Activated T-helper 17 cell treated with anti-CD3 and anti-CD28 coated beads, Interleukin-2, amount 50 U/mL, for 72 hours (primary cell): Measurements from ENCODE around the gene ARL2. TPM values are rescaled to one million over a fixed set of nuclear protein-coding genes. Genes with fewer than 3 reads are reported as not detected.
A peak's percentile ranks its signal among the peaks of the same experiment; 100 is the strongest.
"Not testable (repeated sequence)": the region's sequence is repeated elsewhere in the genome, so short reads cannot be mapped to it uniquely, and the experiment has no call there.

ENCODE experiments used
- ATAC-seq: fragments of 150-1000 bp; cut with Tn5 transposase; replicated peaks from 2 replicates; pipeline ENCODE4 v1.10.0; 2021; ENCODE audit warnings: mild to moderate bottlenecking, moderate library complexity
- H3K27ac Mint-ChIP-seq: one replicate; pipeline ENCODE4 v1.8.0; 2022; ENCODE audit warnings: mixed read lengths
- H3K27me3 Mint-ChIP-seq: one replicate; pipeline ENCODE4 v1.8.0; 2022; ENCODE audit warnings: mixed read lengths
- H3K36me3 Mint-ChIP-seq: one replicate; pipeline ENCODE4 v1.8.0; 2022; ENCODE audit warnings: low read depth, mild to moderate bottlenecking, mixed read lengths
- H3K4me1 Mint-ChIP-seq: one replicate; pipeline ENCODE4 v1.8.0; 2022; ENCODE audit warnings: mixed read lengths
- H3K4me3 Mint-ChIP-seq: one replicate; pipeline ENCODE4 v1.8.0; 2022; ENCODE audit warnings: mild to moderate bottlenecking, mixed read lengths
- H3K9me3 Mint-ChIP-seq: one replicate; pipeline ENCODE4 v1.8.0; 2022; ENCODE audit warnings: mixed read lengths
- total RNA-seq, 2 donors: library from RNA; stranded (reverse); gene quantifications; one replicate each; pipeline ENCODE4 v1.2.3, GENCODE V29; 2022

Gene ARL2
- total RNA-seq, 2 donors from 2014 or later = 60.4 to 90.5 TPM

- no peak overlapping the region for H3K27ac Mint-ChIP-seq
- H3K9me3 Mint-ChIP-seq = no peaks in the 10 kb centered on the region
- no peak for ATAC-seq
- H3K36me3 Mint-ChIP-seq = peaks cover 18% of the 10 kb centered on the region
- peaks cover 9% of the 10 kb centered on the region for H3K4me1 Mint-ChIP-seq
- no peaks in the 10 kb centered on the region for H3K27me3 Mint-ChIP-seq
- H3K4me3 Mint-ChIP-seq = no peak overlapping the region
Observed at GRCh38 chr11:65021003-65021402, 7.0 kb downstream of the ARL2 start.

GRCh38 chr11:65021509-65021908 is 7.5 kb downstream of the ARL2 start:
- Mint-ChIP-seq H3K36me3 (peaks cover 17% of the 10 kb centered on the region), H3K4me3 (no peak overlapping the region)

GRCh38 chr11:65023502-65023901 is 9.5 kb downstream of the ARL2 start:
- not testable (repeated sequence) for H3K9me3 Mint-ChIP-seq, ATAC-seq, H3K27me3 Mint-ChIP-seq

More at GRCh38 chr11:65021509-65021908, 7.5 kb downstream of the ARL2 start:
- Mint-ChIP-seq H3K27me3 (no peaks in the 10 kb centered on the region), H3K27ac (no peak overlapping the region), H3K4me1 (peaks cover 5% of the 10 kb centered on the region), H3K9me3 (no peaks in the 10 kb centered on the region)
- ATAC-seq = no peak

GRCh38 chr11:65026810-65027209 is 12.8 kb downstream of the ARL2 start:
- Mint-ChIP-seq H3K36me3 (no peaks in the 10 kb centered on the region), H3K9me3 (no peaks in the 10 kb centered on the region), H3K4me1 (peaks cover 11% of the 10 kb centered on the region), H3K27ac (peak overlapping the region; percentile 92), H3K4me3 (peak overlapping the region; percentile 92), H3K27me3 (no peaks in the 10 kb centered on the region)
- ATAC-seq = peak; percentile 53

More at GRCh38 chr11:65023502-65023901, 9.5 kb downstream of the ARL2 start:
- H3K4me1 Mint-ChIP-seq = peaks cover 11% of the 10 kb centered on the region
- peaks cover 12% of the 10 kb centered on the region for H3K36me3 Mint-ChIP-seq
- H3K4me3 Mint-ChIP-seq, H3K27ac Mint-ChIP-seq: not testable (repeated sequence)

- H3K27me3 Mint-ChIP-seq = no peaks in the 10 kb centered on the region
- peak; percentile 95 for ATAC-seq
- no peaks in the 10 kb centered on the region for H3K36me3 Mint-ChIP-seq
- peak within 1 kb of the TSS; percentile 92 for H3K27ac Mint-ChIP-seq
- H3K9me3 Mint-ChIP-seq = no peaks in the 10 kb centered on the region
- peaks cover 11% of the 10 kb centered on the region for H3K4me1 Mint-ChIP-seq
- H3K4me3 Mint-ChIP-seq = peak within 1 kb of the TSS; percentile 92
Observed at GRCh38 chr11:65027213-65028067, 13.5 kb downstream of the ARL2 start, which contains the start of gene SNX15. TSS of gene SNX15 (plus strand) at chr11:65027439. CDS start at chr11:65027538, 99 bp downstream.

GRCh38 chr11:65032216-65032615 is 18.3 kb downstream of the ARL2 start:
- Mint-ChIP-seq H3K27ac (no peak overlapping the region), H3K36me3 (peaks cover 8% of the 10 kb centered on the region), H3K27me3 (no peaks in the 10 kb centered on the region), H3K4me1 (peaks cover 6% of the 10 kb centered on the region), H3K9me3 (no peaks in the 10 kb centered on the region), H3K4me3 (no peak overlapping the region)
- ATAC-seq = no peak

- H3K36me3 Mint-ChIP-seq = peaks cover 19% of the 10 kb centered on the region
- no peaks in the 10 kb centered on the region for H3K4me1 Mint-ChIP-seq
- no peak overlapping the region for H3K4me3 Mint-ChIP-seq
Observed at GRCh38 chr11:65034423-65034822, 20.5 kb downstream of the ARL2 start.

GRCh38 chr11:65035579-65035978 is 21.6 kb downstream of the ARL2 start:
- ATAC-seq = no peak

More at GRCh38 chr11:65034423-65034822, 20.5 kb downstream of the ARL2 start:
- H3K9me3 Mint-ChIP-seq = no peaks in the 10 kb centered on the region
- no peak for ATAC-seq
- H3K27ac Mint-ChIP-seq = no peak overlapping the region
- no peaks in the 10 kb centered on the region for H3K27me3 Mint-ChIP-seq

GRCh38 chr11:65036931-65037330 is 23.0 kb downstream of the ARL2 start:
- no peaks in the 10 kb centered on the region for H3K9me3 Mint-ChIP-seq
- no peak for ATAC-seq
- no peaks in the 10 kb centered on the region for H3K4me1 Mint-ChIP-seq
- H3K36me3 Mint-ChIP-seq = peaks cover 19% of the 10 kb centered on the region
- H3K27me3 Mint-ChIP-seq = no peaks in the 10 kb centered on the region
- no peak overlapping the region for H3K27ac Mint-ChIP-seq
- H3K4me3 Mint-ChIP-seq = no peak overlapping the region

More at GRCh38 chr11:65035579-65035978, 21.6 kb downstream of the ARL2 start:
- no peaks in the 10 kb centered on the region for H3K9me3 Mint-ChIP-seq
- H3K27ac Mint-ChIP-seq = no peak overlapping the region
- peaks cover 19% of the 10 kb centered on the region for H3K36me3 Mint-ChIP-seq
- no peak overlapping the region for H3K4me3 Mint-ChIP-seq
- H3K27me3 Mint-ChIP-seq = no peaks in the 10 kb centered on the region
- H3K4me1 Mint-ChIP-seq = no peaks in the 10 kb centered on the region

GRCh38 chr11:65040520-65040846 is 26.5 kb downstream of the ARL2 start:
- H3K4me1 Mint-ChIP-seq = peaks cover 6% of the 10 kb centered on the region
- peaks cover 23% of the 10 kb centered on the region for H3K36me3 Mint-ChIP-seq
- no peaks in the 10 kb centered on the region for H3K27me3 Mint-ChIP-seq
- no peak for ATAC-seq
- no peaks in the 10 kb centered on the region for H3K9me3 Mint-ChIP-seq
- H3K4me3 Mint-ChIP-seq = peak overlapping the region; percentile 89
- peak overlapping the region; percentile 93 for H3K27ac Mint-ChIP-seq

- Mint-ChIP-seq H3K27me3 (no peaks in the 10 kb centered on the region), H3K9me3 (no peaks in the 10 kb centered on the region), H3K36me3 (peaks cover 23% of the 10 kb centered on the region), H3K27ac (peak within 1 kb of the TSS; percentile 93), H3K4me3 (peak within 1 kb of the TSS; percentile 89), H3K4me1 (peaks cover 6% of the 10 kb centered on the region)
- peak; percentile 94 for ATAC-seq
Observed at GRCh38 chr11:65040847-65041622, 27.1 kb downstream of the ARL2 start, which contains the start of gene SAC3D1. TSS of gene SAC3D1 (plus strand) at chr11:65041210. CDS start at chr11:65041293, 83 bp downstream.

GRCh38 chr11:65042891-65043290 is 28.9 kb downstream of the ARL2 start:
- Mint-ChIP-seq H3K4me1 (peaks cover 11% of the 10 kb centered on the region), H3K36me3 (peaks cover 17% of the 10 kb centered on the region)
- ATAC-seq = no peak

GRCh38 chr11:65043881-65044501 is 30.0 kb downstream of the ARL2 start:
- Mint-ChIP-seq H3K27me3 (no peaks in the 10 kb centered on the region), H3K27ac (peak overlapping the region; percentile 63), H3K9me3 (no peaks in the 10 kb centered on the region), H3K4me3 (no peak overlapping the region), H3K36me3 (peaks cover 12% of the 10 kb centered on the region), H3K4me1 (peaks cover 11% of the 10 kb centered on the region)
- no peak for ATAC-seq

More at GRCh38 chr11:65042891-65043290, 28.9 kb downstream of the ARL2 start:
- Mint-ChIP-seq H3K27me3 (no peaks in the 10 kb centered on the region), H3K4me3 (peak overlapping the region; percentile 76), H3K27ac (no peak overlapping the region), H3K9me3 (no peaks in the 10 kb centered on the region)

- no peaks in the 10 kb centered on the region for H3K27me3 Mint-ChIP-seq
- H3K4me1 Mint-ChIP-seq = peaks cover 11% of the 10 kb centered on the region
- H3K27ac Mint-ChIP-seq = no peak overlapping the region
- H3K9me3 Mint-ChIP-seq = no peaks in the 10 kb centered on the region
- H3K4me3 Mint-ChIP-seq = no peak overlapping the region
- peaks cover 12% of the 10 kb centered on the region for H3K36me3 Mint-ChIP-seq
- no peak for ATAC-seq
Observed at GRCh38 chr11:65045061-65045460, 31.1 kb downstream of the ARL2 start.
